K562 (cell line): ENCODE data around the gene COX6B1. TPM values are rescaled to one million over a fixed set of nuclear protein-coding genes. Genes with fewer than 3 reads are reported as not detected.

Experiments used
- BDP1 ChIP-seq: IDR thresholded peaks from 3 replicates; pipeline ENCODE4 v1.6.1; 2011; ENCODE audit not compliant: insufficient read length, insufficient read depth
- HMG20A ChIP-seq: fragments of 450-650 bp; formaldehyde crosslinking; conservative IDR thresholded peaks from 2 replicates; pipeline ENCODE4 v1.4.0; 2020; ENCODE audit warnings: mild to moderate bottlenecking, mixed read lengths
- polyA plus RNA-seq, 8 experiments: library from polyadenylated mRNA; depleted of rRNA in 4 of 8; stranded (reverse) in 5 of 8; unstranded in 3 of 8; fragments of >200 nt; fragmentation: Nextera tagmentation in 2 of 8; fragmentation: Illumina TruSeq in 1 of 8; extraction: Ambion mirVana in 2 of 8; extraction: Trizol in 1 of 8; gene quantifications; 2 replicates each; pipeline versions ENCODE4 v1.2.1 to v1.2.3, GENCODE V29; 2011 to 2014; ENCODE audit warnings: inconsistent platforms in 1 of 8, missing spikeins in 1 of 8
- total RNA-seq, 7 experiments: library from RNA; depleted of rRNA in 6 of 7; stranded (reverse); fragments of >200 nt in 6 of 7; fragmentation: Illumina TruSeq in 2 of 7; extraction: Trizol in 2 of 7; gene quantifications; 2 replicates each; pipeline versions ENCODE4 v1.2.1 to v1.2.3, GENCODE V29; 2011 to 2021; ENCODE audit warnings: low replicate concordance in 1 of 7
- TF ChIP-seq, protein P1 (sequence below): fragments of 450-650 bp; IDR thresholded peaks from 2 replicates; pipeline ENCODE4 v1.6.1; 2016; ENCODE audit warnings: low read depth
- TF ChIP-seq, protein P2 (sequence below): sonication (generic); formaldehyde crosslinking; IDR thresholded peaks from 2 replicates; pipeline ENCODE4 v1.8.1; 2023; ENCODE audit warnings: mild to moderate bottlenecking, missing genetic modification reagents, moderate library complexity
- TF ChIP-seq, protein P3 (sequence below), 2 experiments: fragments of 450-650 bp; IDR thresholded peaks; 2 replicates each; pipeline ENCODE4 v1.6.1; 2018; ENCODE audit warnings: mild to moderate bottlenecking in 2 of 2, low read depth in 1 of 2; ENCODE audit not compliant: partially characterized antibody in 2 of 2

COX6B1 gene
- total and polyA plus RNA-seq, 9 of the 15 experiments (the other 6 are each of a cell fraction or from before 2014, with no cell fraction given), result 777 to 2,393 (median 1,219) TPM

DNA sequence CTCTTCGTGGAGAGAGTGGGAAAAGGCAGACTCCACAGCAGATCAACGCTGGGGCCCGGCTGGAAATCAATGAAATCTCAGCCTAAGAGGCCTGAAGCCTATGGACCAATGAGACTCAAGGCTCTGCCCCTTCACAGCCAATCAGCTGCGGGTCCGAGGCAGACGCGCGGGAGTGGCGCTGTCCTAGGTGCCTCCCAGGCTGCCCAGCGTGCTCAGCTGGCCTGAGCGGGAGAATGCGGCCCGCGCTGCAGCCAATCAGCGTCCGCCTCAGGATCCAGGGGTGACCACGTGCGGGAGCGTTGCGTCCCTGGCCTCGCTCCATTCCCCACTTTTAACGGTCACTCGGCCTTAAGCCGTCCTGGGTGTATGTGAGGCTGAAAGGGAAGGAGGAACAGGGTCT, 56.1 kb downstream of the COX6B1 start, which contains the start of gene ZBTB32 (continued):
- TF ChIP-seq, protein P1, sequence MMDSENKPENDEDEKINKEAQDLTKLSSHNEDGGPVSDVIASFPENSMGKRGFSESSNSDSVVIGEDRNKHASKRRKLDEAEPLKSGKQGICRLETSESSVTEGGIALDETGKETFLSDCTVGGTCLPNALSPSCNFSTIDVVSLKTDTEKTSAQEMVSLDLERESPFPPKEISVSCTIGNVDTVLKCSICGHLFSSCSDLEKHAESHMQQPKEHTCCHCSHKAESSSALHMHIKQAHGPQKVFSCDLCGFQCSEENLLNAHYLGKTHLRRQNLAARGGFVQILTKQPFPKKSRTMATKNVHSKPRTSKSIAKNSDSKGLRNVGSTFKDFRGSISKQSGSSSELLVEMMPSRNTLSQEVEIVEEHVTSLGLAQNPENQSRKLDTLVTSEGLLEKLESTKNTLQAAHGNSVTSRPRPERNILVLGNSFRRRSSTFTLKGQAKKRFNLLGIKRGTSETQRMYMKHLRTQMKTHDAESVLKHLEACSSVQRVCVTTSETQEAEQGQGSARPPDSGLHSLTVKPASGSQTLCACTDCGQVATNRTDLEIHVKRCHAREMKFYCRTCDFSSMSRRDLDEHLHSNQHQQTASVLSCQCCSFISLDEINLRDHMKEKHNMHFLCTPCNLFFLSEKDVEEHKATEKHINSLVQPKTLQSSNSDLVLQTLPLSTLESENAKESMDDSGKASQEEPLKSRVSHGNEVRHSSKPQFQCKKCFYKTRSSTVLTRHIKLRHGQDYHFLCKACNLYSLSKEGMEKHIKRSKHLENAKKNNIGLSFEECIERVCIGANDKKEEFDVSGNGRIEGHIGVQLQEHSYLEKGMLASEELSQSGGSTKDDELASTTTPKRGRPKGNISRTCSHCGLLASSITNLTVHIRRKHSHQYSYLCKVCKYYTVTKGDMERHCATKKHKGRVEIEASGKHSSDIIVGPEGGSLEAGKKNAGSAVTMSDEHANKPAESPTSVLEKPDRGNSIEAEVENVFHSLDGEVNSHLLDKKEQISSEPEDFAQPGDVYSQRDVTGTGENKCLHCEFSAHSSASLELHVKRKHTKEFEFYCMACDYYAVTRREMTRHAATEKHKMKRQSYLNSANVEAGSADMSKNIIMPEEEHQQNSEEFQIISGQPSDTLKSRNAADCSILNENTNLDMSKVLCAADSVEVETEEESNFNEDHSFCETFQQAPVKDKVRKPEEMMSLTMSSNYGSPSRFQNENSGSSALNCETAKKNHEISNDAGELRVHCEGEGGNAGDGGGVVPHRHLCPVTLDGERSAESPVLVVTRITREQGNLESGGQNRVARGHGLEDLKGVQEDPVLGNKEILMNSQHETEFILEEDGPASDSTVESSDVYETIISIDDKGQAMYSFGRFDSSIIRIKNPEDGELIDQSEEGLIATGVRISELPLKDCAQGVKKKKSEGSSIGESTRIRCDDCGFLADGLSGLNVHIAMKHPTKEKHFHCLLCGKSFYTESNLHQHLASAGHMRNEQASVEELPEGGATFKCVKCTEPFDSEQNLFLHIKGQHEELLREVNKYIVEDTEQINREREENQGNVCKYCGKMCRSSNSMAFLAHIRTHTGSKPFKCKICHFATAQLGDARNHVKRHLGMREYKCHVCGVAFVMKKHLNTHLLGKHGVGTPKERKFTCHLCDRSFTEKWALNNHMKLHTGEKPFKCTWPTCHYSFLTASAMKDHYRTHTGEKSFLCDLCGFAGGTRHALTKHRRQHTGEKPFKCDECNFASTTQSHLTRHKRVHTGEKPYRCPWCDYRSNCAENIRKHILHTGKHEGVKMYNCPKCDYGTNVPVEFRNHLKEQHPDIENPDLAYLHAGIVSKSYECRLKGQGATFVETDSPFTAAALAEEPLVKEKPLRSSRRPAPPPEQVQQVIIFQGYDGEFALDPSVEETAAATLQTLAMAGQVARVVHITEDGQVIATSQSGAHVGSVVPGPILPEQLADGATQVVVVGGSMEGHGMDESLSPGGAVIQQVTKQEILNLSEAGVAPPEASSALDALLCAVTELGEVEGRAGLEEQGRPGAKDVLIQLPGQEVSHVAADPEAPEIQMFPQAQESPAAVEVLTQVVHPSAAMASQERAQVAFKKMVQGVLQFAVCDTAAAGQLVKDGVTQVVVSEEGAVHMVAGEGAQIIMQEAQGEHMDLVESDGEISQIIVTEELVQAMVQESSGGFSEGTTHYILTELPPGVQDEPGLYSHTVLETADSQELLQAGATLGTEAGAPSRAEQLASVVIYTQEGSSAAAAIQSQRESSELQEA, result no peak
- TF ChIP-seq, protein P2, sequence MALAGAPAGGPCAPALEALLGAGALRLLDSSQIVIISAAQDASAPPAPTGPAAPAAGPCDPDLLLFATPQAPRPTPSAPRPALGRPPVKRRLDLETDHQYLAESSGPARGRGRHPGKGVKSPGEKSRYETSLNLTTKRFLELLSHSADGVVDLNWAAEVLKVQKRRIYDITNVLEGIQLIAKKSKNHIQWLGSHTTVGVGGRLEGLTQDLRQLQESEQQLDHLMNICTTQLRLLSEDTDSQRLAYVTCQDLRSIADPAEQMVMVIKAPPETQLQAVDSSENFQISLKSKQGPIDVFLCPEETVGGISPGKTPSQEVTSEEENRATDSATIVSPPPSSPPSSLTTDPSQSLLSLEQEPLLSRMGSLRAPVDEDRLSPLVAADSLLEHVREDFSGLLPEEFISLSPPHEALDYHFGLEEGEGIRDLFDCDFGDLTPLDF (CRISPR knock-in tag), result peak; percentile 73
- TF ChIP-seq HMG20A (CRISPR knock-in tag) (no peak), BDP1 (no peak)
- TF ChIP-seq, protein P3, sequence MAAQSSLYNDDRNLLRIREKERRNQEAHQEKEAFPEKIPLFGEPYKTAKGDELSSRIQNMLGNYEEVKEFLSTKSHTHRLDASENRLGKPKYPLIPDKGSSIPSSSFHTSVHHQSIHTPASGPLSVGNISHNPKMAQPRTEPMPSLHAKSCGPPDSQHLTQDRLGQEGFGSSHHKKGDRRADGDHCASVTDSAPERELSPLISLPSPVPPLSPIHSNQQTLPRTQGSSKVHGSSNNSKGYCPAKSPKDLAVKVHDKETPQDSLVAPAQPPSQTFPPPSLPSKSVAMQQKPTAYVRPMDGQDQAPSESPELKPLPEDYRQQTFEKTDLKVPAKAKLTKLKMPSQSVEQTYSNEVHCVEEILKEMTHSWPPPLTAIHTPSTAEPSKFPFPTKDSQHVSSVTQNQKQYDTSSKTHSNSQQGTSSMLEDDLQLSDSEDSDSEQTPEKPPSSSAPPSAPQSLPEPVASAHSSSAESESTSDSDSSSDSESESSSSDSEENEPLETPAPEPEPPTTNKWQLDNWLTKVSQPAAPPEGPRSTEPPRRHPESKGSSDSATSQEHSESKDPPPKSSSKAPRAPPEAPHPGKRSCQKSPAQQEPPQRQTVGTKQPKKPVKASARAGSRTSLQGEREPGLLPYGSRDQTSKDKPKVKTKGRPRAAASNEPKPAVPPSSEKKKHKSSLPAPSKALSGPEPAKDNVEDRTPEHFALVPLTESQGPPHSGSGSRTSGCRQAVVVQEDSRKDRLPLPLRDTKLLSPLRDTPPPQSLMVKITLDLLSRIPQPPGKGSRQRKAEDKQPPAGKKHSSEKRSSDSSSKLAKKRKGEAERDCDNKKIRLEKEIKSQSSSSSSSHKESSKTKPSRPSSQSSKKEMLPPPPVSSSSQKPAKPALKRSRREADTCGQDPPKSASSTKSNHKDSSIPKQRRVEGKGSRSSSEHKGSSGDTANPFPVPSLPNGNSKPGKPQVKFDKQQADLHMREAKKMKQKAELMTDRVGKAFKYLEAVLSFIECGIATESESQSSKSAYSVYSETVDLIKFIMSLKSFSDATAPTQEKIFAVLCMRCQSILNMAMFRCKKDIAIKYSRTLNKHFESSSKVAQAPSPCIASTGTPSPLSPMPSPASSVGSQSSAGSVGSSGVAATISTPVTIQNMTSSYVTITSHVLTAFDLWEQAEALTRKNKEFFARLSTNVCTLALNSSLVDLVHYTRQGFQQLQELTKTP (IDR thresholded peaks at IDR 0.05; ENCODE audit: low read depth in 1 of 2, partially characterized antibody in 2 of 2), result peak in 1 of 2 experiments; percentile 40
